GM21723 (cell line): ENCODE measurements around the gene MYOM1.
"Not testable (repeated sequence)": the region's sequence is repeated elsewhere in the genome, so short reads cannot be mapped to it uniquely, and the experiment has no call there.

Experiments used
- ATAC-seq: cut with Tn5 transposase; IDR thresholded peaks from one replicate; pipeline ENCODE4 v1.9.1; 2021; ENCODE audit warnings: mild to moderate bottlenecking, moderate library complexity; ENCODE audit not compliant: unreplicated experiment

The MYOM1 gene

GRCh38 chr18:3094338-3094684, 125.5 kb downstream of the MYOM1 start:
- no peak for ATAC-seq

GRCh38 chr18:3093624-3094337, 126.0 kb downstream of the MYOM1 start:
- ATAC-seq = no peak

GRCh38 chr18:3092727-3093126, 127.0 kb downstream of the MYOM1 start:
- no peak for ATAC-seq

- no peak for ATAC-seq
These were observed 130.2 kb downstream of the MYOM1 start for GRCh38 chr18:3089579-3089978.

- no peak for ATAC-seq
These were observed 131.3 kb downstream of the MYOM1 start for GRCh38 chr18:3088449-3088848.

- no peak for ATAC-seq
These were observed 132.9 kb downstream of the MYOM1 start for GRCh38 chr18:3086871-3087270.

GRCh38 chr18:3085612-3086011, 134.2 kb downstream of the MYOM1 start:
- ATAC-seq = no peak

- ATAC-seq = no peak
These were observed 135.6 kb downstream of the MYOM1 start for GRCh38 chr18:3084206-3084605.

GRCh38 chr18:3083766-3084165, 136.0 kb downstream of the MYOM1 start:
- no peak for ATAC-seq

- ATAC-seq = no peak
These were observed 138.2 kb downstream of the MYOM1 start for GRCh38 chr18:3081584-3081991.

- no peak for ATAC-seq
These were observed 140.1 kb downstream of the MYOM1 start for GRCh38 chr18:3079653-3080052.

- ATAC-seq = no peak
These were observed 144.3 kb downstream of the MYOM1 start for GRCh38 chr18:3075491-3075890.

- ATAC-seq = no peak
These were observed 145.7 kb downstream of the MYOM1 start for GRCh38 chr18:3074087-3074486.

GRCh38 chr18:3073353-3073752, 146.4 kb downstream of the MYOM1 start:
- ATAC-seq = not testable (repeated sequence)

- ATAC-seq = no peak
These were observed 148.1 kb downstream of the MYOM1 start for GRCh38 chr18:3071676-3072075.

- no peak for ATAC-seq
These were observed 149.9 kb downstream of the MYOM1 start for GRCh38 chr18:3069671-3070433.

- no peak for ATAC-seq
These were observed 152.0 kb downstream of the MYOM1 start for GRCh38 chr18:3067722-3068121.

GRCh38 chr18:3067165-3067661, 152.6 kb downstream of the MYOM1 start:
- ATAC-seq = no peak

- ATAC-seq = no peak
These were observed 153.2 kb downstream of the MYOM1 start for GRCh38 chr18:3066341-3067110.

GRCh38 chr18:3063766-3064165, 156.0 kb downstream of the MYOM1 start:
- not testable (repeated sequence) for ATAC-seq
